GDM1 (cell line): ENCODE results near the gene DHX40.
A peak's percentile ranks its signal among the peaks of the same experiment; 100 is the strongest.
"Not testable (repeated sequence)": the region's sequence is repeated elsewhere in the genome, so short reads cannot be mapped to it uniquely, and the experiment has no call there.

Experiments used
- DNase-seq: peaks from one replicate; lab custom pipeline; 2025; lab: John Stamatoyannopoulos, UW

The DHX40 gene, protein sequence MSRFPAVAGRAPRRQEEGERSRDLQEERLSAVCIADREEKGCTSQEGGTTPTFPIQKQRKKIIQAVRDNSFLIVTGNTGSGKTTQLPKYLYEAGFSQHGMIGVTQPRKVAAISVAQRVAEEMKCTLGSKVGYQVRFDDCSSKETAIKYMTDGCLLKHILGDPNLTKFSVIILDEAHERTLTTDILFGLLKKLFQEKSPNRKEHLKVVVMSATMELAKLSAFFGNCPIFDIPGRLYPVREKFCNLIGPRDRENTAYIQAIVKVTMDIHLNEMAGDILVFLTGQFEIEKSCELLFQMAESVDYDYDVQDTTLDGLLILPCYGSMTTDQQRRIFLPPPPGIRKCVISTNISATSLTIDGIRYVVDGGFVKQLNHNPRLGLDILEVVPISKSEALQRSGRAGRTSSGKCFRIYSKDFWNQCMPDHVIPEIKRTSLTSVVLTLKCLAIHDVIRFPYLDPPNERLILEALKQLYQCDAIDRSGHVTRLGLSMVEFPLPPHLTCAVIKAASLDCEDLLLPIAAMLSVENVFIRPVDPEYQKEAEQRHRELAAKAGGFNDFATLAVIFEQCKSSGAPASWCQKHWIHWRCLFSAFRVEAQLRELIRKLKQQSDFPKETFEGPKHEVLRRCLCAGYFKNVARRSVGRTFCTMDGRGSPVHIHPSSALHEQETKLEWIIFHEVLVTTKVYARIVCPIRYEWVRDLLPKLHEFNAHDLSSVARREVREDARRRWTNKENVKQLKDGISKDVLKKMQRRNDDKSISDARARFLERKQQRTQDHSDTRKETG

DNA sequence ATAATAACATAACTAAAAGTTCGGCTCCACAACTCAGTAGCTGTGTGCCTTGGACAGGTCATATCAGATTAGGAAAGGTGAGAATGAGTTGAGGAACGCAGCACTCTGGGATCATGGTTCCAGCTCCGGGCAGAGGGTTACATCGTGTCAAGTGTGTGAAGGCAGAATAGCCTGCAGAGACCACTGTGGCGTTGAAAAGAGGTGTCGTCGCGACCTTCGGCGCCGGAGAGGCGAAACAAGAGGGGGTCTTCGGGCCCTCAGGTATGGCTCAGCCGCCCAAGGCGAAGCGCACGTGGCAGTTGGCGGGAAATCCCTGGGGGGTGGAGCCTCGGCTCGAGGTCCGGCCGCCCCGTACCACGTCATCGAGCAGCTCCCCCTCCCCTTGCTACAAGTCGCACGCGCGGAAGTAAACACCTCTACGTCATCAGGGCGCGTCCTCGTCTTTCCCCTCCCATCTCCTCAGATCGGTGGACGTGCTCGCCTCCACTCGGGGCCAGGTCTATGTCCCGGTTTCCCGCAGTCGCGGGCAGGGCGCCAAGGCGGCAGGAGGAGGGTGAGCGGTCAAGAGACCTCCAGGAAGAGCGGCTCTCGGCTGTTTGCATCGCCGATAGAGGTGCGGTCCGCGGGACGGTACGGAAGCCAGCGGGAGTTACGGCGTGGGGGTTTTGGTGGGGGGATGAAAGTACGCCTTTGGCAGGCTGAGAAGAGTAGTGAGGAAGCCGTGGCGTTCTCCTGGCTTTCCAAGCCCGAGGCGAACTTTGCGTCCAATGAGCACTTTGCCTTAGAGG lies at the start of gene DHX40:
Gene DHX40 (plus strand): TSS at position 440 of the 788 bp plus-strand sequence. CDS start 62 bp downstream, at position 502.
- DNase-seq = peak; percentile 89

DNA sequence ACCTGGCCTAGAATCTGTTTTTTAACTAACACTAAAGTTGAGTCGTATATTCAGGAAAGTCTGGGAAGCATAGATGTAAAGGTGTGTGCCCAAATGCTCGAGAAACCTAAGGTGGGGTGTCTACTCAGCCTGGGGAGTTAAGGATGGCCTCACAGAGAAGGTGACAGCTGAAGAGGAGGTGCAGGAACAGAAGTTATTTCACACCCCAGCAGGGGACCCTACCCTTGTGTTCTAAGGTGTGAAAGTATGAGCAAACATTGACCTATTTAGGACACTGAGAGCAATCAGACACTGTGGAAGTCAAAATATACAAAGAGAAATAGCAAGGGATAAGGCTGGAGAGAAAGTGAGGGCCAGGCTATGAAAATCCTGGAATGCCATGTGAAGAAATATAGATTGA lies 49.0 kb upstream of the DHX40 start:
- no peak for DNase-seq

DNA sequence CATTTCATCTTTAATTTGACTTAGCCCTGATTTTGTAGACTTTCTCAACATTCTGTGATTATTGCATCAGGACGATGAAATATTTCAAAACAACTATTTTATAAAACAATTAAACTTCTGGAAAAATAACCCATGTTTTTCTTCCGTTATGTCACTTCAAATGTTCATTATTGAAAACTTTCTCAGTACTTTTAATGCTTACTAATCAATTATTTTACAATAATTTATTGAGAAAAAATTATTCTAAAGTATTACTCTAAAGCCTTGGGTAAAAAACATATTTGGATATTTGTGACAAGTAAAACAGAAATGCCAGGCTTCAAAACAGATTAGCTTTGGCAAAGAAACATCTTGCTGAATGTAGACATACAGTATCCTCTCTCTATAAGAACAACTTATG lies 46.3 kb upstream of the DHX40 start:
- DNase-seq = no peak

DNA sequence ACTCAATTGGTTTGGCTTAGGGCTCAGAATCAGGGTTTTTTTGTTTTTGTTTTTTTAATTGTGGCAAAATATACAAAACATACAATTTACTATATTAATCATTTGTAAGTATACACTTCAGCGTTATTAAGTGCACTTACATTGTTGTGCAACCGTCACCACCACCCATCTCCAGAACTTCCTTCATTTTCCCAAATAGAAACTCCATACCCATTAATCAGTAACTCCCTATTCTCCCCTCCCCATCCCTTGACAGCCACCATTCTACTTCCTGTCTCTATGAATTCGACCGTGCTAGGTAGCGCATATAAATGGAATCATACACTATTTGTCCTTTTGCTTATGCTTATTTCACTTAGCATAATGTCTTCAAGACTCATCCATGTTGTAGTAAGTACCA lies 45.2 kb upstream of the DHX40 start:
- DNase-seq = no peak

DNA sequence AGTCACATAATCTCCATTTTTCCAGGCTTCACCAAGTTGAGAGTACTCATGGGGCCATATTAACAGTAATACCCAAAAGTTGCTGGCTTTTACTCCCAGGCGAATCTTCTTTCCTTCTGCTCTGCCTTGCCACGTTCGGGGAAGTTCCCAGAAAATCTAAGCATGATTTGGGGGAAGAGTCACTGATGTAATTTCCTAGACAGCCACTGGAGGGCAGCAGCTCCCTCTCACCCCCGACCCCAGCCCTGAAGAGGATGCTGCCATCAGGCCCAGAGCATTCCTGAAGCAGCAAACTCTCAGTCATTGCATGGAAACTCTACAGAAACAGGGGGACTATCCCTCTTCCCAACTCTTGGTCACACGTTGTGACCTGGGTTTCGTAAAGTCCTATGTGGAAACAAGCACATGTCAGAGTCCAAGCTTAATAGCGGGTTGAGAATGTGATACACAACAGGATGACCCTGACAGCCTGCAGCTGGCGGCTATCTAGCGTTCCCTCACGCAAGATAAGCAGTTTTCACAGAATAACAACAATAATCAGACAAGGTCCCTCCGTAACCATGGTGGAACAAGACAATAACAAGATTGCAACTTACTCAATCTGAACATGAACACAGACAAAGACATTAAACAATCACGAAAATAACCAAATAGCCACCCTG lies 43.8 kb upstream of the DHX40 start:
- peak; percentile 46 for DNase-seq

DNA sequence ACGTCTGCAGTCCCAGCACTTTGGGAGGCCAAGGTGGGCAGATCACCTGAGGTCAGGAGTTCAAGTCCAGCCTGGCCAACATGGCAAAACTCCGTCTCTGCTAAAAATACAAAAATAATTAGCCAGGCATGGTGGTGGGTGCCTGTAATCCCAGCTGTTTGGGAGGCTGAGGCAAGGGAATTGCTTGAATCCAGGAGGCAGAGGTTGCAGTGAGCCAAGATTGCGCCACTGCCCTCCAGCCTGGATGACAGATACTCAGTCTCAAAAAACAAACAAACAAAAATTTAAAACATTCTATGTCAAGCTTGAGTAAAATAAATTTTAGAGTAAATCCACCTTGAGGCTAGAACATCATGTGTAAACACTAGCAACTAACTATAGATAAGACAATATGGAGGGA lies 40.5 kb upstream of the DHX40 start:
- DNase-seq = not testable (repeated sequence)

DNA sequence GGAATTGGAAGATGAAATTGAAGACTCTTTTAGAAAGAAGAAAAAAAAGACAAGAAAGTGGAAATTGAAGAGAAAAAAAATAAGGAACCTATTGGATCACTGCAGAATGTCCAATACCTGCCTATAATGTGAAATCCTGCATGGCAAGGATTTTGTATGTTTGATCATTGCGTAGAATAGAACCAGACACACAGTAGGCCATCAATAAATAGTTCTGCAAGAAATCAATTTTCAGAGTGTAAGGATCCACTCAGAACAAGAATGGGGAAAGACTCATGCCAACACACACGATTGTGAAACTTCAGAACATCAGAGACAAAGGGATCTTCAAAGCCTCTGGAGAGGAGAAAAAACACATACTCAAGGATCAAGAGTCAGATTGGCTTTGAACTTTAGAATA lies 39.7 kb upstream of the DHX40 start:
- no peak for DNase-seq

DNA sequence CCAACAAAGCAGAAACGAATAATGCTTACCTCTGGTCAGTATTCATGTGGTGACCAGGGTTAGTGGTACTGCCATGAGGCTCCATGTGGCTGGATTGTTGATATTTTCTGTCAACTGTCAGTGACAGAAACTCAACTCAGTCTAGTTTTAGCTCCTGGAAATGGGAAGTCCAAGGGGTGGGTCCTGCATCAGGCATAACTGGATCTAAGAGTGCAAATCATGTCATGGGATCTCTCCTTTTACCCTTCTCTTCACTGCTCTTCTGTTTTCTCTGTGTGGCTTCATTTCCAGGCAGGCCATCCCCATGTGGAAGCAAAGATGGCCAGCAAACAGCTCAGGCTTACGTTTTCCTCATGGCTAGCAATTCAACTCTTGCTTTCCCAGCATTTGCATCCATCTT lies 39.0 kb upstream of the DHX40 start:
- DNase-seq = no peak

DNA sequence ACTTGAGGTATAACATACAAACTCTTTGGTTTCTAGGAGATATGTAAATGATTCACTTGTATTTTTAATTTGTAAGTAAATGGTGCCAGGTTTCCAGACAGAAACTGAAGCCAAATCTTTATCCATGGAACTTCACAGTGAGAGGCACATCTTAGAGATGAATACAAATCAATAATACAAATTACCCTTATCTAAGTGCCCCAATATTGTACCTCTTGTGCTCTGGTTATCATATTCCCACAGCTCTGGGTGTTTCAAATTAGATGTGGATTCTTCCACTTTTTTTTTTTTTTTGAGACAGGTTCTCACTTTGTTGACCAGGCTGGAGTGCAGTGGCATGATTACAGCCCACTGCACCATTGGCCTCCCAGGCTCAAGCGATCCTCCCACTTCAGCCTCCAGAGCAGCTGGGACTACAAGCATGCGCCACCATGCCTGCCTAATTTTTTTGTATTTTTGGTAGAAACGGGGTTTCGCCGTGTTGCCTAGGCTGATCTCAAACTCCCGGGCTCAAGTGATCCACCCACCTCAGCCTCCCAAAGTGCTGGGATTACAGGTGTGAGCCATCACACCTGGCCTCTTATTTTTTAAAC lies 38.0 kb upstream of the DHX40 start:
- no peak for DNase-seq

DNA sequence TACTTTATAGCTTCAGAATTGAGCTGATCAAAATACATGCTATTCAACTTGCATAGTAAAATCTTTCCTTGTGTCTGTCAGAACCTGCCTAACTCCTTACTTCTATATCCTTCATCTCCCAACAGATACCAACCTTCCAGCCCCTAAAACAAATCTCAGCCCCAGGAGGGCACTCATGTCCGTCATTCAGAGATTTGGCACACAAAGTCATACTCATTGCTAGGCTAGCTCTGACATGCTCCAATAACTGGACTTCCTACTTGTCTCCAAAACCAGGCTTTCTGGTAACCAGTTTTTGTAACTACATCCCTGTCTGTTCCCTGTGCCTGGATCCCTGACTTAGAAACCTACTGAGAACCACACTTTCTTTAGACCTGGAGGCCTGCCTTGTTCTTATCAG lies 37.5 kb upstream of the DHX40 start:
- no peak for DNase-seq

DNA sequence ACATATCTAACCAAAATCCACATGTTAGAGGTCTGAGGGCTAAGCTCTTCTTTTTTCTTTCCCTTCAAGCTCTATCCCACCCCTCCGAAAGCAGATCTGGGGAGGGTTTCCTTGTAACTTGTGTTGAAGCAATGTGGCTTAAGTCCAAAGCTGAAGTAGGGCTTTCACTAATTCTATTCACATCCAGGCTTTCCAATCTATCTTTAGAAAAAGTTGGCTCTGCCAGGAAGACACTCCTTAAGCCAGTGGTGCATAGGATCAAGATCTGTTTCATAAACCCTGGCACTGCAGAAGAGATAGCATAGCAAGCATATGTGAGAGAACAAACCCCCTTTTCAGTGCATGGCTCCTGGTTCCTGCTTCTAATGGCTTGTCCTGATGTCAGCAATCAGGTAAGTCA lies 34.9 kb upstream of the DHX40 start:
- DNase-seq = no peak

DNA sequence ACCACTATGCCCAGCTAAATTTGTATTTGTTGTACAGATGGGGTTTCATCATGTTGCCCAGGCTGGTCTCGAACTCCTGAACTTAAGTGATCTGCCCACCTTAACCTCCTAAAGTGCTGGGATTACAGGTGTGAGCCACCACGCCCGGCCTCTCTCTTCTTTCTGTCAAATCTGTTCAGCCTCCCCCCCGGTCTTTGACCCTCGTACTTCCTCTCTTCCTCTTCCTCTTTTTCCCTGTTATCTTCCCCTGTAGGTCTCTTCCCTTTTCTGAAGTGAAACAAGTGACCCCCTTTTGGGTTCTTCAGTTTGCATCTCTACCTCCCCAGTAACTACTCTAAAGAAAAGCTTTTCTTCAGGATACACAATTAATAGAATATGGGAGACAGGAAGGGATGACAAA lies 31.7 kb upstream of the DHX40 start:
- DNase-seq = peak; percentile 12

DNA sequence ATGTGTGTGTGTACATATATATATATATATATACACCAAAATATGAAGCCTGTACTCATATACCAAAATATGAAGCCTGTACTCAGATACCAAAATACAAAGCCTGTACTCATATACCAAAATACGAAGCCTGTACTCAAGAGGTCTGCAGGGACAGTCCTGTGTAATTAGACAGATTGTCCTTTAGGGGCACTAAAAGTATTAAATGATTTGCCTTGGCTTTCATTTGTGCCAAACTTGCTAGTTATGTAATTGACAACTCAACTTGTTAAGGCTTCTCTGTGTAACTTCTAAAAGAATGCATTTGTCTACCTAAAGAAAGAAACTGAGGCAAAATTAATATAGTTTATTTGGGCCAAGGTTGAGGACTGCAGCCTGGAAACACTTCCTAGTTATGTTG lies 30.8 kb upstream of the DHX40 start:
- DNase-seq = no peak

DNA sequence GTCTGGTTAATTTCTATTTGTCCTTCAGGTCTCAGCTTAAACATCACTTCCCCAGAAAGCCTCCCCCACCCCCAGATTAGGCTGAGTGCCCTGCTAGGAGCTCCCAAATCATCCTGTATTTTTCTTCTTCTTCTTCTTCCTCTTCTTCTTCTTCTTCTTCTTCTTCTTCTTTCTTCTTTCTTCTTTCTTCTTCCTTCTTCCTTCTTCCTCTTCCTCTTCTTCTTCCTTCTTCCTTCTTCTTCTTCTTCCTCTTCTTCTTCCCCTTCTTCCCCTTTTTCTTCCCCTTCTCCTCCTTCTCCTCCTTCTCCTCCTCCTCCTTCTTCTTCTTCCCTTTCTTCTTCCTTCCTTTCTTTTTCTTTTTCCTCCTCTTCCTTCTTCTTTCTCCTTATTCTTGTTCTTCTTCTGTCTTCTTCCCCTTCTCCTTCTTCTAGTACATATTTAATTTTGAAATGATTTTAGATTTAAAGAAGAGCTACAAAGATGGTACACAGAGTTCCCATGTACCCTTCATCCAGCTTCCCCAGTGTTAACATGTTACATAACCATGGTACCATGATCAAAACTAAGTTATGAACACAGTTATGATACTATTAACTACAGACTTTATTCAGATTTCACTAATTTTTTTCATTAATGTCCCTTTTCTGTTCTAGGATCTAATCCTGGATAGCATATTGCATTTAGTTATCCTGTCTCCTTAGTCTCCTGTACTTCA lies 27.1 kb upstream of the DHX40 start:
- DNase-seq = no peak

DNA sequence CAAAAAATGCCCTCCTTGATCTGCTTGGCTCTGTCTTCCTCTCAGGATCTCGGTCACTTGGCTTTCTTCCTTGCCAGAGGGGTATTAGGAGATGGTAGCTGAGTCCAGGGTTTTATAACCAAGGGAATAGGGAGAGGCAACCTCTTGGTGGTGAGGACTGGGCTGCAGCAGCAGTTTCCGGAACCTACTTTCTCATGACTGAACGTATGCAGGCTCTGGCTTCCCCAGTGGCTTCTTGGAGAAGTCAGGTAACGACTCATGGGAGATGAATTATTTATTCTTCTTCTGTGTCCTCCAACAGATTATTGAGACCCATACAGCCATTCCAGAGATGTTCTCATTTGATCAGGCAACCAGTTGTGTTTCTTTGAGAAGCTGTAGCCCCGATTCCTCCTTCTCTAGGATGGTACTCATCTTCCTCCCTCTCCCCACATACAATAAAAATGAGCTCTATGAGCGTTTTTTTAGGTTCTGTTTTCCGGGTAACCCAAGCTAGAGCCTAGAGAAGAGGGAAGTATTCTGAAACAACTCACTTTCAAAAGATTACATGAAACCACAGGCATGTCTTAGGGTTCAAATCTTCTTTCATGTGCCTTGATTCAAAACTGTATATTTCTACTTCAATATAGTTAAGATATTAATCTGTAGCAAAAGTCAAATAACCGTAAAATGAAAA lies 22.3 kb upstream of the DHX40 start:
- DNase-seq = no peak

DNA sequence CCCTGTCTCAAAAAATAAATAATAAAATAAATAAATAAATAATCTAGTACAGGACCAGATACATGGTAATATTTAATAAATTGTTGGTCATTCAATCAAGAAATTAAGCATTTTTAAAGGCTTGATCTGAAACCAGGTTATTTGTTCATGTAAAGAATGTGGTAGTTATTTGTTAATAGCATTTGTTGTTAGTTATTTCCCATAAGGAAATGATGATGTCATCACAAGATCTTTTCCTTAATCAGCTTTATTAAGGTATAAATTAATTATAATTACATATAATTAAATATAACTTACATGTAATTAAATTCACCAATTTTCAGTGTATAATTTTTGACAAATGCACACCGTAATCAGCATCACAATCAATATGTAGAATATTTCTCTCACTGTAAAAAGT lies 19.5 kb upstream of the DHX40 start:
- DNase-seq = no peak

DNA sequence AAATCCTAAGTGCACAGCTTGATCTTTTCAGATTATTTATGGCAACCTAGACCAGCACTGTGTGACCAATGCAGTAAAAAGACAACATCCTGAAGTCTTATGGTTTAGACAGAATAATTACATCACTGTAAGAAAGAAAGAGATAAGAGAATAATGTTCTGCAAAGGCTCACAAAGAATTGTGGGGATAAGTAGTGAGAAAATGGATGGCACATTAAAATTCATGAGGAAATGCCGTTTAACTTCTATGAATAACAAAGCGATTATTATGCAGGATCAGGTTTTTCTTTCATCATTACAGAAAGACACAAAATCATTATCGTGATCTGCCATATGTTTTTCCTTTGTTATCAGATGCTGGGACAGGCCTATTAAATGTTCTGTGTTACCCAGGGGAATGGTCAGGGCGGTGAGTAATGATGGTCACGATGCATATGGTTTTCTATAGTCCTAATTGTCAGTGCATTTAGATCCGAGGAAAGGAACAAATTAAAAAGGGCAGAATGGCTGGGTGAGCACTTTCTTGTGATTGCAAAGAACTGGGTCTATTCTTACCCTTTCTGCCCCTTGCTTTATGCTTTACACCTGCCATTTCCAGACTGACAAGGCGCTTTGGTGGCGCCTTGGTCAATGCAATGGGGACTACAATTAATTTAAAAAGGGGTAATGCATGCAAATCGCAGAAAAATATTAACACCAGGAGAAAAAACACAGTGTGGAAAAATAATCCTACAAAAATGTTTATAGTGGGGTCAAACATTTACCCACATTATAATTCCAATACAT lies 18.1 kb upstream of the DHX40 start:
- no peak for DNase-seq

DNA sequence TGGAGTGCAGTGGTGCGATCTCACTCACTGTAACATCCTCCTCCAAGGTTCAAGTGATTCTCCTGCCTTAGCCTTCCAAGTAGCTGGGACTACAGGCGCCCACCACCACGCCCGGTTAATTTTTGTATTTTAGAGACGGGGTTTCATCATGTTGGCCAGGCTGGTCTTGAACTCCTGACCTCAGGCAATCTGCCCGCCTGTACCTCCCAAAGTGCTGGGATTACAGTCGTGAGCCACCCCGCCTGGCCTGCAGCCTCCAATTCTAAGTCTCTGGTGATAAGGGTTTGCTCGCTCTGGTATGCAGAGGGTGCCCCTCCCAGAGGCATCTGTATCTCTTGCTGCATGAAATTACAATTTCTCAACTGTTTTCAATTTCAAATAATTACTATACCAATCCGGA lies 16.4 kb upstream of the DHX40 start:
- not testable (repeated sequence) for DNase-seq

DNA sequence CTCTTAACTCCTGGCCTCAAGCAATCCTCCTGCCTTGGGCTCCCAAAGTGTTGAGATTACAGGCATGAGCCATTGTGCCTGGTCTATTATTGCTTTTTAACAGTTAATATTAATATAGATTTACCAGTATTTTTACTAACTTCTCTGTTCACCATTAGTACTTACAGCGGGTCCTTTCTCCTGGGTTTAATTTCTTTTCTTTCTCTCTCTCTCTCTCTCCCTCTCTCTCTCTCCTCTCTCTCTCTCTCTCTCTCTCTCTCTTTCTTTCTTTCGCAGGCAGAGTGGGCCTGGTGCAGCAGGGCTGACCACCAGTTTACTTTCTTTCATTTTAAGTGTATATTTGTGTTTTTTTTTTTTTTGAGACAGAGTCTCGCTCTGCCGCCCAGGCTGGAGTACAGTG lies 14.7 kb upstream of the DHX40 start:
- no peak for DNase-seq

DNA sequence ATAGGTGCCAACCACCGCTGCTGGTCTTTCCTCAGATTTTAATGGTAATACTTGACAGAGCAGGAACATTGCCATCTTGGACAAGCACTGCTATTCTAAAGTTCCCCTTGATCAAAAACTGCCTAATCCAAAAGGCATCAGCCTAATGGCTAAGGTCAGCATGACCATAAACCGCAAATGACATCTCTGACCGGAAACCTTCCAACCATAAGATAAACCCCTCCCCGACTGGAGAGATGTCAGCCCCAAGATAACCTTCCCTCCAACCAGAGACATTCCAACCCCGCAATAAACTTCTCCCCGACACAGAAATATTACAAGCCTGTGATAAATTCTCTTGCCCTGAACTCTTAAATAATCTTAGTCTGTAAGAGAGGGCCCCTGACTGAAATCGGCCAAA lies 7.4 kb upstream of the DHX40 start:
- DNase-seq = no peak
